T-helper 17 cell (primary cell): ENCODE results near the gene CNTN4. TPM values are rescaled to one million over a fixed set of nuclear protein-coding genes. Genes with fewer than 3 reads are reported as not detected.

ENCODE experiments used
- ATAC-seq: fragments of 150-1000 bp; cut with Tn5 transposase; 2 replicates; pipeline ENCODE4 v1.10.0; 2021; ENCODE audit warnings: mild to moderate bottlenecking, moderate library complexity
- DNase-seq, 3 donors: peaks; one replicate each; pipeline versions ENCODE4 v3.0.0 to v3.0.0-alpha.2; 2020 to 2021
- H3K9me3 ChIP-seq: one replicate; pipeline ENCODE4 v1.7.0; 2013; ENCODE audit warnings: low read length, mild to moderate bottlenecking; ENCODE audit not compliant: control insufficient read depth, poor library complexity, severe bottlenecking
- H3K27ac Mint-ChIP-seq: one replicate; pipeline ENCODE4 v1.8.0; 2022; ENCODE audit warnings: mild to moderate bottlenecking, moderate library complexity, mixed read lengths
- H3K27me3 Mint-ChIP-seq: one replicate; pipeline ENCODE4 v1.8.0; 2022; ENCODE audit warnings: mixed read lengths
- H3K36me3 Mint-ChIP-seq: one replicate; pipeline ENCODE4 v1.8.0; 2022; ENCODE audit warnings: low read depth, mixed read lengths
- H3K4me1 Mint-ChIP-seq: one replicate; pipeline ENCODE4 v1.8.0; 2022; ENCODE audit warnings: mild to moderate bottlenecking, mixed read lengths
- H3K4me3 Mint-ChIP-seq: one replicate; pipeline ENCODE4 v1.8.0; 2022; ENCODE audit warnings: mild to moderate bottlenecking, moderate library complexity, mixed read lengths
- total RNA-seq, 4 donors: library from RNA in 2 of 4; stranded (reverse) in 2 of 4; gene quantifications; one replicate each; pipeline ENCODE4 v1.2.3 and lab custom pipeline; 2022 to 2026

The CNTN4 gene
- total RNA-seq, 2 donors from 2014 or later, result not detected

DNA sequence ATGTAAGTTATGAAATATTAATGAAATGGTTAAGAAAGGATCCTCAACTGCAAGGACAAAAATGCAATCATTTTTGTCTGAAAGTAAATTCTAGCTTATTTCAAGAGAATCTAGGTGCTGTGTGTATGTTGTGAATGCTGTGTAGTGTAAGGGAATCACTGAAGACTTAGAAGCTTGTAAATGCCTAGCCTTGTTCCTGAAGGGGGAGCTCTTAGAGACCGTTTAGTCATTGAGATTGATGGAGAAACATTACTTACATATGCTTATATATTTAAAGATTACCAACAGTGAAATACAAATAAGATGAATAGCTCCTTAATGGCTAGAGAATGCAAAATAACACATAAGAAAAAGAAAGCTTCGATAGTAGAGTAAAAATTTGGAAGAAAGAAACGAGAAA is 67.9 kb downstream of the CNTN4 start:
- H3K36me3 Mint-ChIP-seq, result no peaks in the 10 kb centered on the region
- H3K27me3 Mint-ChIP-seq, result no peaks in the 10 kb centered on the region
- H3K9me3 ChIP-seq, result no peaks in the 10 kb centered on the region
- ATAC-seq (no peak), DNase-seq (no peak)
- H3K4me3 Mint-ChIP-seq, result no peak overlapping the region
- H3K4me1 Mint-ChIP-seq, result no peaks in the 10 kb centered on the region
- H3K27ac Mint-ChIP-seq, result no peak overlapping the region

DNA sequence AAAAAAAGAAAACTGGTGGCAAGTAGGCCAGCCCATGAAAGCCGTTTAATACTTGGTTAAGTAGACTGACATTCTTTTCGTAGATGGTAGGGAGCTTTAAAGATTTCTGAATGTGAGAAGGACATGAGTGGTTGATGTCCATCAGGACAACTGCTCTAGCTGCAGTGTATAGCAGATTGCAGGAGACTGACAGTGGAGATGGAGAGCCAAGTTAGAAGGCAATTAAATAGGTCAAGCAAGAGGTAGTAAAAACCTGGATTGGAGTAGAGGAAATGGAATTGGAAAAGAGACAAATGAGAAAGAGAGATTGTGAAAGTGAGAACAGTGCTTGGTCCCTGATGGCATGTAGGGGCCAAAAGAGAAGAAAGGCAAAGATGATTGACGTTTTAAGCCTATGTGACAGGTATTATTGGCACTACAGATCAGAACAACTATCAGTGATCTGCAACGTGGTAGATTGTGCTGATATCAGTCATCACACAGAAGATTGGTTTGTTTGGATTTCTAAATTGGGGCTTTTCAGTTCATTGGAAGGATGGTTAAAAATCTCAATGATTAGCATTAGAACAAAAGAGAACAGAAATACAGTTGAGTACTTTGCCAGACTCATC is 74.0 kb downstream of the CNTN4 start:
- Mint-ChIP-seq H3K4me1 (no peaks in the 10 kb centered on the region), H3K4me3 (no peak overlapping the region), H3K27me3 (no peaks in the 10 kb centered on the region), H3K27ac (no peak overlapping the region), H3K36me3 (no peaks in the 10 kb centered on the region)
- ATAC-seq, result no peak
- no peaks in the 10 kb centered on the region for H3K9me3 ChIP-seq
- no peak for DNase-seq

DNA sequence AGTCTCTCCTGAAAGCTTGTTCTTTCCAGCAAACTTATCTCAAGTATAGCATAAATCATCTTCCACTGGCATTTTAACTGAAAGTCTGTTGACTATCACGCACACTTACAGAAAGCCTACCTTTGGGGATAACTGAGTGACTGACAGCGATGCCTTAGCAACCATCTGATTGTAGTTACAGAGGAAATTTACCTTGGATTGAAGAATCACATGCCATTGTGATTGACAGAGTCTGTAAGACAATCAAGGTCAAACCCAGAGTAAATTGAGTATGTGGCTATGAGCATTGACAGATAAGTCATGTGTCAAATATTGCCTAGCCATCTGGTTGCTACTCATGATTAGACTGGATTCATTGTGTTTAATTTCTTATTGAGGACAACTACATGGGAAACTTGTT is 82.0 kb downstream of the CNTN4 start:
- Mint-ChIP-seq H3K4me3 (no peak overlapping the region), H3K27ac (no peak overlapping the region), H3K27me3 (no peaks in the 10 kb centered on the region), H3K4me1 (no peaks in the 10 kb centered on the region), H3K36me3 (no peaks in the 10 kb centered on the region)
- ATAC-seq, result no peak
- DNase-seq, result no peak
- no peaks in the 10 kb centered on the region for H3K9me3 ChIP-seq

DNA sequence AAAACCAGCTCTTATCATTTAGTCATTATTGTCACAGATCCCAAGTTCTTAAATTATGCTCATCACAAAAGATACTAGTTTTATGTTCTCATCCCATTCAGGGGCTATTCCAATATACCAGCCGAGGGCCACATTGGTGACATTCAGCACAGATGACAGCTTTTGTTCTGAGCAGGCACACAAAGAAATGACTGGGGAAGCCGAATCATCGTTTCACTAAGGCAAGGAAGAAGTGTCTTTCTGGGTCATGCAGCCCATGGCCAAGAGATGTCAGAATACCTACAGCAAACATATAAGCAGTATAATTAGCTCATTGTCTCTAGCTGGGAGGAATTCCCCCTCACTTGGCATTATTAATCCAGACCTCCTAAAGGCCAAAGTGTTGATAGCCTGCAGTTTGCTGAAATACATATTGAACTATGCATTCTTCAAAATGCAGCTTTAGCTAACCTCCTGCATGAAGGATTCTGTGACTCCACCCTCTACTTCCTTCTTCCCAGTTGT is 100.2 kb downstream of the CNTN4 start:
- ATAC-seq (no peak), DNase-seq (no peak)
- Mint-ChIP-seq H3K4me3 (no peak overlapping the region), H3K36me3 (no peaks in the 10 kb centered on the region), H3K4me1 (no peaks in the 10 kb centered on the region), H3K27me3 (no peaks in the 10 kb centered on the region), H3K27ac (no peak overlapping the region)
- H3K9me3 ChIP-seq, result no peaks in the 10 kb centered on the region

DNA sequence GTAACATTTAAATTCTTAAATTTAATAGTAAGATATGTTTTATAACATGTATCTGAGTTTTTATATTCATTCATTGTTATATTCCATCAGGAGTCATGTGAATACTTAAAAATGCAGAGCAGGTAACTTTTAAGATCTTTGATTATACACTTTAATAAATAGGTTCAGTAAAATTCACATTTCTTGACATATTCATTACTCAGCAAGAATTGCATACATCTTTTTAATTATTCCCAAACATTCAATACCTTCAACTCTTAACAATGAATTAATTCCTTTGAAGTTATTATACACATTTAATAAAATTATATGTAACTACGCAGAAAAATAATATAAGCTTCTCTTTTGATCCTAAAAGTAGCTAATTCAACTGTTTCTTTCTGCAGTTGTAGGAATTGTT is 105.4 kb downstream of the CNTN4 start:
- H3K4me3 Mint-ChIP-seq, result no peak overlapping the region
- DNase-seq (no peak), ATAC-seq (no peak)
- H3K27ac Mint-ChIP-seq, result no peak overlapping the region
- no peaks in the 10 kb centered on the region for H3K27me3 Mint-ChIP-seq
- no peaks in the 10 kb centered on the region for H3K36me3 Mint-ChIP-seq
- no peaks in the 10 kb centered on the region for H3K4me1 Mint-ChIP-seq
- H3K9me3 ChIP-seq, result no peaks in the 10 kb centered on the region

DNA sequence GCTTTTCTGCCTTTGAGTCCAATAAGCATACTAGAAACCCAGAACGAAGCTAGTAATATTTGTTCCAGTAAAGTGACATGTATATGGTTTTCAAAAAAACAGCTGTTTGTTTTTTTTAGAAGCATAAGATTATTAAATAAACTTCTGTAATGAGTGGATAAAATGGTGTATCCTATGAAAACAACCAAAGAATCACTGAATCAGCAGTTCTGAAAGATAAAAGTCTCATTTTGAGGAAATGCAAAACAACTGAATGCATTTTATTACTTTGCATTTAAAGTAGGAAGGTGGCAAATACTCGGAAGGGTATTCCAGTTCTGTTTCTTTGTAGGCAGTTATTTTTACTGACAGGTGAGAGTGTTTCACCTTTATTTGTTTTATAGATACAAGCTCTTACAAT is 107.0 kb downstream of the CNTN4 start:
- ATAC-seq (no peak), DNase-seq (no peak)
- no peaks in the 10 kb centered on the region for H3K36me3 Mint-ChIP-seq
- H3K27ac Mint-ChIP-seq, result no peak overlapping the region
- H3K9me3 ChIP-seq, result no peaks in the 10 kb centered on the region
- H3K4me1 Mint-ChIP-seq, result no peaks in the 10 kb centered on the region
- no peak overlapping the region for H3K4me3 Mint-ChIP-seq
- H3K27me3 Mint-ChIP-seq, result no peaks in the 10 kb centered on the region

DNA sequence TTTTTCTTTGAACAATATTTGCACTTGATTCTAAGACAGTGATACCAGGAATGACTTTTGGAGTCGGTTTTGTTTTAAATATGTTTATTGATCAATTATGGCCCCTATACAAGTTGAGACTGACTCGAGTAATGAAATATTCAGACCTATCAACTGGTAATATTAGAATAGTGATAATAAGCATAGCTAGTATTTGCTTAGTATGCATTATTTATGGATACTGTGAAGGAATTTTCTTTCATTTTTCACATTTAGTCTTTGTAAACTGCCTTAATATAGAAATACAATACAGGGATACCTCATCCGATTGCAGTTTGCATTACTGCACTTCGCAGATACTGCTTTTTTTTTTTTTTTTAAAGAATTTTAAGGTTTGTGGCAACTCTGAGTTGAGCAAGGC is 107.9 kb downstream of the CNTN4 start:
- no peak overlapping the region for H3K27ac Mint-ChIP-seq
- H3K36me3 Mint-ChIP-seq, result no peaks in the 10 kb centered on the region
- no peaks in the 10 kb centered on the region for H3K9me3 ChIP-seq
- no peak for DNase-seq
- no peak for ATAC-seq
- H3K4me1 Mint-ChIP-seq, result no peaks in the 10 kb centered on the region
- H3K4me3 Mint-ChIP-seq, result no peak overlapping the region
- no peaks in the 10 kb centered on the region for H3K27me3 Mint-ChIP-seq

DNA sequence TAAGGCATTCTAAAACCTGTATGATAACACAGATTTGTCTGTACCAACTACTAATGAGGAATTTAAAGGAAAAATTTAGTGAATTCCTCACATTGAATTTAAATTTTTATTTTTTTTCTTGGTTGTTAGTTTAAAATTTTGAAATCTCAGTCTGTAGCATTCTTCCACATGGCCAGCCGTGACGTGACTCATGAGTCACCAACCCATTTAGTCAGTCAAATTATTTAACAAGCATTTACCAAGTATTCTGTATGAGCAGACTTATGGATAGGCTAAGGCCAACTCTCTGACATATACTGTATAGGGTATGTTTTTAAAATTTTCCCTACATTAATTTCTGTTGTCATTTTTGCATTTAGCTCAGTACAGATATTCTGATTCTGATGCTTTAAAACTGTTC is 112.9 kb downstream of the CNTN4 start:
- no peak overlapping the region for H3K4me3 Mint-ChIP-seq

DNA sequence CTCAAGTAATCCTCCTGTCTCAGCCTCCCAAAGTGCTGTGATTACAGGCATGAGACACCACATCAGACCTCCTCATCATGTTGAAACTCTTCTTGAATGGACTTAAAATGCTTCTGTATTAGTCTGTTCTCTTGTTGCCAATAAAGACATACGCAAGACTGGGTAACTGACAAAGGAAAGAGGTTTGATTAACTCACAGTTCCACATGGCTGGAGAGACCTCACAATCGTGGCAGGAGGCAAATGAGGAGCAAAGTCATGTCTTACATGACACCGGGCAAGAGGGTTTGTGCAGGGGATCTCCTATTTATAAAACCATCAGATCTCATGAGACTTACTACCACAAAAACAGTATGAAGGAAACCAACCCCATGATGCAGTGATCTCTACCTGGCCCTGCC is 113.5 kb downstream of the CNTN4 start:
- Mint-ChIP-seq H3K27me3 (no peaks in the 10 kb centered on the region), H3K36me3 (no peaks in the 10 kb centered on the region), H3K4me3 (no peak overlapping the region), H3K4me1 (no peaks in the 10 kb centered on the region), H3K27ac (no peak overlapping the region)
- DNase-seq (no peak), ATAC-seq (no peak)
- H3K9me3 ChIP-seq, result no peaks in the 10 kb centered on the region

More for the DNA sequence above, 112.9 kb downstream of the CNTN4 start:
- ATAC-seq (no peak), DNase-seq (no peak)
- no peak overlapping the region for H3K27ac Mint-ChIP-seq
- no peaks in the 10 kb centered on the region for H3K9me3 ChIP-seq
- no peaks in the 10 kb centered on the region for H3K4me1 Mint-ChIP-seq
- H3K27me3 Mint-ChIP-seq, result no peaks in the 10 kb centered on the region
- no peaks in the 10 kb centered on the region for H3K36me3 Mint-ChIP-seq

DNA sequence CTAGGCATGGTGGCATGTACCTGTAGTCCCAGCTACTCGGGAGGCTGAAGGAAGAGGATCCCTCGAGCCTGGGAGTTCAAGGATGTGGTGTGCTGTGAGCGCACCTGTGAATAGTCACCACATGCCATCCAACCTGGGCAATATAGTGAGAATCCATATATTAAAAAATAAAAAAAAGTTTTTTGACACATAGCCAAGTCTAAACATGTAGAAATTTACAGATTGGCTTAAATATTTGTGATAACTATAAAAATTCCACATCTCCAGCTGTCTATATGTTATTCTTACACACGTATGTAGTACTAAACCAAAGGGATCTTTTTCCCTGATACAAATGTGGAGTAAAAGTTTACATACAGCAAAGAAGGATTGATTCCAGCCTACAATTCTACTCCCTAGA is 119.7 kb downstream of the CNTN4 start:
- Mint-ChIP-seq H3K4me3 (no peak overlapping the region), H3K27me3 (no peaks in the 10 kb centered on the region), H3K36me3 (no peaks in the 10 kb centered on the region), H3K4me1 (no peaks in the 10 kb centered on the region), H3K27ac (no peak overlapping the region)
- no peaks in the 10 kb centered on the region for H3K9me3 ChIP-seq
- no peak for ATAC-seq
- no peak for DNase-seq

DNA sequence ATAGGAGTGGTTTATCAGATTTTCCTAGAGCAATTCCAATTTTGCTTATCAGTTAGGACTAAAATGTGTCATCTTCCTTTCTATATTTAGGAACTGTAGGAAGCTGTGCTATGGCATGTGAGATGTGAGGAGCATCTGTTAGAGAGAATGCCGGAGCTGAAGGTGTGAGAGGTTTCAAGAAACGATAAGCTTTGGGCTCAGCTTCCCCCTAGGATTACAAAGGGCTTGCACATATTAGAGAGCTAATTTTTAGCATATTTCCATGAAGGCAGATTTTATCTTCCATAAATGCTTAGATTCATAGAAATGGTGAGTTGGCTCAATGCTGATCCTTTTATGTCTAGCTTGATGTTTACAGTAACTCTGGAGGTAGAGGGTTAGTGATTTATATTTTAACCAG is 120.2 kb downstream of the CNTN4 start:
- no peak overlapping the region for H3K27ac Mint-ChIP-seq
- no peak overlapping the region for H3K4me3 Mint-ChIP-seq
- H3K36me3 Mint-ChIP-seq, result no peaks in the 10 kb centered on the region
- H3K9me3 ChIP-seq, result no peaks in the 10 kb centered on the region
- DNase-seq, result no peak
- H3K4me1 Mint-ChIP-seq, result no peaks in the 10 kb centered on the region
- H3K27me3 Mint-ChIP-seq, result no peaks in the 10 kb centered on the region
- no peak for ATAC-seq

DNA sequence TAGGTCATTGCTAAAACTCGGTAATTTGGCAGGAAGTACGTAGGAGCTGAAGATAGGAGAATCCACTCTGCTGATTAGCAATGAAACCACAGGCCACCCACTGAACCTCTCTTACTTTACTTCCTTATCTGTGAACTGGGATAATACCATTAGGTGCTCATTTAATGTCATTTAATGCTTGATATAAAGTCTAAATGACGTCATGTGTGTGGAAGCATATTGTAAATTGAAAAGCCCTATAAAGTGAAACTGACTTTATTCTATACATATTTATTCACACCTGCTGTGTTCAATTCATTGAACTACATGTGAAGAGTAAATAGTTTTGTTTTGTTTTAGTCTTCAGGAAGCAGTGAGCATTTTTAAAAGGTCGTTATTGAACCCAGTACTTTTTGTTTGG is 137.5 kb downstream of the CNTN4 start:
- H3K9me3 ChIP-seq, result no peaks in the 10 kb centered on the region
- ATAC-seq, result no peak
- Mint-ChIP-seq H3K4me3 (no peak overlapping the region), H3K27ac (no peak overlapping the region), H3K36me3 (no peaks in the 10 kb centered on the region), H3K4me1 (no peaks in the 10 kb centered on the region), H3K27me3 (no peaks in the 10 kb centered on the region)
- no peak for DNase-seq

DNA sequence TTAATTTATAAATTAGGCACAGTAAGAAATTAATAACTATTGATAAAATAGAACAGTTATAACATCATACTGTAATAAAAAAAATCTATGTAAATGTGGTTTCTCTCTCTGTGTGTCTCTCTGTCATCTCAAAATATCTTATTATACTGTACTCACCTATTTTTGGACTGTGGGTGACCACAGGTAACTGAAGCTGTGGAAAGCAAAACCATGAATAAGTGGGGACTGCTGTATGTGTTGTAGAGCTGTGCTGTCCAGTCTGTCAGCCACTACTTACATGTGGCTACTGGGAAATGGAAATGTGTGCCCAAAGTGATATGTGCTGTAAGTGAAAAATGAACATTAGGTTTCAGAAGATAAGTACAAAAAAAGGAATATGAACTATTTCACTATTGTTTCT is 145.5 kb downstream of the CNTN4 start:
- DNase-seq (no peak), ATAC-seq (no peak)
- Mint-ChIP-seq H3K4me3 (no peak overlapping the region), H3K36me3 (no peaks in the 10 kb centered on the region), H3K4me1 (no peaks in the 10 kb centered on the region), H3K27ac (no peak overlapping the region), H3K27me3 (no peaks in the 10 kb centered on the region)
- no peaks in the 10 kb centered on the region for H3K9me3 ChIP-seq

DNA sequence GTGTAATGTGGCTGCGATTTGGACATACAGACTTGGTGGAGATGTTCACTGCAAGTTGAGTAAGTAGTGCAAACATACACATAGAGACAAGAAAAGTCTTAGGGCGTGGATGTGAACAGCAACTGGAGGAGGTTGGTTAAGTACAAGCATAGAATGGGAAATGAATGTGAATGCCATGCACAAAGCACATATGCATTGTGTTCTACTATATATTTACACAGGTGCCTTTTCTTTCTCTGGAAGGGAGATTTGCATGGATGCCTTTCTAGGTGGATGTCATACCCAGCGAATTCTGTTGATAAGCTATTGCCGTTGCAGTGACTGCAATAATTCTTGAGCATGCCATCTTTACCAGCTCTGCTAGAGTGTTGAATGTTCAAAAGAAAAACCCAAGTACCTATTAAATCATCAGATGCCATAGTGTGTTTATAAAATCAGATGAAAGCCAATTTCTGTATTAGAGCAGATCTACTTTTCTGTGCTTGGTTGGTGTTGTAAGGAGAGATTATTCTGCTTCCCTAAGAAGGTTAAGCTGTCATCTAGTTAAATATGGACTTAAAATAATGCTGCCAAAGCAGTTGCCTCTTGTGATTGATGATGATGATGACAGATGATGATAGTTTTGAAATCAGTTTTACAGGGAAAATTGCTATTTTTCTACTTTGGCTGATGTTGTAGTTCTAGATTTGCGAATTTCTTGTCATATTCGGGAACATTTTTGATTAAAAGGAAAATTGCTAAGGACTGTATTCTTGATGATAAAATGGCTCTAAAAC is 148.4 kb downstream of the CNTN4 start:
- DNase-seq (no peak), ATAC-seq (no peak)
- Mint-ChIP-seq H3K27me3 (no peaks in the 10 kb centered on the region), H3K4me1 (no peaks in the 10 kb centered on the region), H3K27ac (no peak overlapping the region), H3K36me3 (no peaks in the 10 kb centered on the region), H3K4me3 (no peak overlapping the region)
- no peaks in the 10 kb centered on the region for H3K9me3 ChIP-seq
